HG03571 (cell line): Measurements from ENCODE around the gene RNF144B.
"Not testable (repeated sequence)": the region's sequence is repeated elsewhere in the genome, so short reads cannot be mapped to it uniquely, and the experiment has no call there.

Experiments
- ATAC-seq: cut with Tn5 transposase; IDR thresholded peaks from one replicate; pipeline ENCODE4 v1.9.1; 2021; ENCODE audit not compliant: unreplicated experiment

RNF144B gene

GRCh38 chr6:18387061-18387721 lies at the start of gene RNF144B:
TSS of gene RNF144B (plus strand) at chr6:18387350. CDS start at chr6:18399535, 12,185 bp downstream.
- peak; percentile 81 for ATAC-seq

GRCh38 chr6:18339599-18339998 lies 47.6 kb upstream of the RNF144B start:
- ATAC-seq: no peak

- no peak for ATAC-seq
Measured at GRCh38 chr6:18340781-18341551, 46.2 kb upstream of the RNF144B start.

- ATAC-seq: no peak
Measured at GRCh38 chr6:18342223-18342622, 44.9 kb upstream of the RNF144B start.

- no peak for ATAC-seq
Measured at GRCh38 chr6:18343741-18344140, 43.4 kb upstream of the RNF144B start.

GRCh38 chr6:18347021-18347577 lies 40.1 kb upstream of the RNF144B start:
- ATAC-seq: no peak

- ATAC-seq: no peak
Measured at GRCh38 chr6:18347866-18348265, 39.3 kb upstream of the RNF144B start.

GRCh38 chr6:18349386-18349785 lies 37.8 kb upstream of the RNF144B start:
- ATAC-seq: no peak

- ATAC-seq: no peak
Measured at GRCh38 chr6:18350271-18350670, 36.9 kb upstream of the RNF144B start.

- ATAC-seq: no peak
Measured at GRCh38 chr6:18350712-18351111, 36.4 kb upstream of the RNF144B start.

GRCh38 chr6:18352001-18352400 lies 35.1 kb upstream of the RNF144B start:
- no peak for ATAC-seq

GRCh38 chr6:18352842-18353241 lies 34.3 kb upstream of the RNF144B start:
- ATAC-seq: no peak

- ATAC-seq: no peak
Measured at GRCh38 chr6:18353251-18353650, 33.9 kb upstream of the RNF144B start.

- ATAC-seq: not testable (repeated sequence)
Measured at GRCh38 chr6:18357546-18357945, 29.6 kb upstream of the RNF144B start.

- peak; percentile 81 for ATAC-seq
Measured at GRCh38 chr6:18359237-18359885, 27.8 kb upstream of the RNF144B start.

GRCh38 chr6:18360188-18360587 lies 27.0 kb upstream of the RNF144B start:
- ATAC-seq: no peak

GRCh38 chr6:18362058-18362561 lies 25.0 kb upstream of the RNF144B start:
- ATAC-seq: no peak

- no peak for ATAC-seq
Measured at GRCh38 chr6:18363746-18364145, 23.4 kb upstream of the RNF144B start.

GRCh38 chr6:18364561-18364960 lies 22.6 kb upstream of the RNF144B start:
- ATAC-seq: not testable (repeated sequence)

GRCh38 chr6:18367371-18367770 lies 19.8 kb upstream of the RNF144B start:
- no peak for ATAC-seq
